Stomach (tissue), 9 donors: ENCODE results near the gene FAM187B. TPM values are rescaled to one million over a fixed set of nuclear protein-coding genes. Genes with fewer than 3 reads are reported as not detected.
"Not testable (repeated sequence)": the region's sequence is repeated elsewhere in the genome, so short reads cannot be mapped to it uniquely, and the experiment has no call there.

ENCODE experiments used
- DNase-seq, 2 donors: peaks; one replicate each; pipeline versions ENCODE4 v3.0.0 to v3.0.0-alpha.2; 2013 to 2019
- H3K27ac ChIP-seq, 5 donors: fragments of 200-600 bp in 4 of 5; sonication (generic) in 4 of 5; one replicate each; pipeline ENCODE4 v1.5.1; 2013 to 2019; ENCODE audit warnings: mild to moderate bottlenecking in 1 of 5, moderate library complexity in 1 of 5
- H3K27me3 ChIP-seq, 3 donors: fragments of 200-600 bp; sonication (generic); one replicate each; pipeline ENCODE4 v1.5.1; 2017 to 2019; ENCODE audit warnings: mixed run types in 1 of 3
- H3K36me3 ChIP-seq, 4 donors: fragments of 200-600 bp; sonication (generic); 1 replicate in 3 of 4; 2 replicates in 1 of 4; pipeline ENCODE4 v1.5.1; 2016 to 2019
- H3K4me1 ChIP-seq, 4 donors: fragments of 200-600 bp; sonication (generic); one replicate each; pipeline ENCODE4 v1.5.1; 2016 to 2019
- H3K4me3 ChIP-seq, 4 donors: fragments of 200-600 bp; sonication (generic) in 3 of 4; one replicate each; pipeline ENCODE4 v1.5.1; 2016 to 2019; ENCODE audit warnings: mild to moderate bottlenecking in 1 of 4
- H3K9me3 ChIP-seq, 4 donors: fragments of 200-600 bp; sonication (generic); one replicate each; pipeline ENCODE4 v1.5.1; 2016 to 2019
- CTCF ChIP-seq, 7 experiments: fragments of 450-650 bp in 4 of 7; fragments of 200-600 bp in 3 of 7; sonication (generic) in 3 of 7; IDR thresholded peaks; one replicate each; pipeline ENCODE4 v1.5.1; 2016 to 2019; ENCODE audit warnings: antibody characterized with exemption in 7 of 7, control low read depth in 2 of 7, mild to moderate bottlenecking in 1 of 7
- EP300 ChIP-seq: sonication (generic); formaldehyde crosslinking; IDR thresholded peaks from one replicate; pipeline ENCODE4 v1.6.1; 2017; ENCODE audit warnings: antibody characterized with exemption
- POLR2A ChIP-seq, 4 donors: fragments of 450-650 bp; IDR thresholded peaks; one replicate each; pipeline ENCODE4 v1.6.1; 2016; ENCODE audit warnings: antibody characterized with exemption in 4 of 4, control low read depth in 2 of 4, mild to moderate bottlenecking in 1 of 4, moderate library complexity in 1 of 4
- POLR2AphosphoS5 ChIP-seq, 3 donors: sonication (generic); formaldehyde crosslinking; IDR thresholded peaks; one replicate each; pipeline ENCODE4 v1.6.1; 2016; ENCODE audit warnings: antibody characterized with exemption in 3 of 3
- WGBS, 5 donors: extraction: QIAGEN DNeasy Blood & Tissue Kit in 3 of 5; methylation state at CpG; one replicate each; pipeline versions ENCODE4 v1.1.5 to v1.1.7; 2013 to 2018; 5-methylcytosine and 5-hydroxymethylcytosine counted together
- intact Hi-C: fragments of 100-400 bp; cut with DNase I; formaldehyde crosslinking; loops from one replicate; pipeline ENCODE4 v1.15.1; 2023; ENCODE audit warnings: low total_unique reads
- polyA plus RNA-seq, 3 donors: library from polyadenylated mRNA; stranded (reverse); fragments of 200-250 nt; gene quantifications; one replicate each; pipeline ENCODE4 v1.2.3, GENCODE V29; 2013
- total RNA-seq, 5 donors: library from RNA; depleted of rRNA; stranded (reverse); fragments of >200 nt; gene quantifications; one replicate each; pipeline versions ENCODE4 v1.1.0 to v1.2.3, GENCODE V29; 2014 to 2016
- donor health status: healthy with polysubstance abuse.
- donor health status: Bipolar disorder and iron deficiency.
- donor health status: healthy.

FAM187B gene
- total and polyA plus RNA-seq, 8 donors: 0.25 TPM; not detected in 7

- H3K27ac ChIP-seq: peak overlapping the region in 2 of 5 donors; percentile 34 to 64
These were observed 23.5 kb downstream of the FAM187B start for GRCh38 chr19:35204799-35205732.

GRCh38 chr19:35202722-35203688 lies 25.5 kb downstream of the FAM187B start:
- no peak for DNase-seq
- H3K36me3 ChIP-seq: no peaks in the 10 kb centered on the region
- H3K27me3 ChIP-seq: peaks cover 0 to 3% (median 0%) of the 10 kb centered on the region in 3 donors
- no peak overlapping the region for H3K27ac ChIP-seq
- H3K9me3 ChIP-seq: no peaks in the 10 kb centered on the region
- peaks cover 3 to 33% (median 19%) of the 10 kb centered on the region in 4 donors for H3K4me1 ChIP-seq
- 79 to 87% (median 83%) methylated on average over 4 of the region's 4 CpGs for WGBS, 5 donors
- no peak overlapping the region for H3K4me3 ChIP-seq
- intact Hi-C loops: no loop called here
- TF ChIP-seq POLR2A (IDR thresholded peaks at IDR 0.05) (no peak), POLR2AphosphoS5 (IDR thresholded peaks at IDR 0.05) (no peak), EP300 (no peak), CTCF (IDR thresholded peaks at IDR 0.05) (no peak)

More at GRCh38 chr19:35204799-35205732, 23.5 kb downstream of the FAM187B start:
- intact Hi-C loops: no loop called here
- H3K27me3 ChIP-seq: no peaks in the 10 kb centered on the region
- H3K9me3 ChIP-seq: no peaks in the 10 kb centered on the region
- peaks cover 3 to 26% (median 19%) of the 10 kb centered on the region in 4 donors for H3K4me1 ChIP-seq
- peak in 1 of 2 donors; percentile 50 for DNase-seq
- no peaks in the 10 kb centered on the region for H3K36me3 ChIP-seq
- TF ChIP-seq POLR2A (IDR thresholded peaks at IDR 0.05) (no peak), EP300 (no peak), CTCF (IDR thresholded peaks at IDR 0.05) (no peak), POLR2AphosphoS5 (IDR thresholded peaks at IDR 0.05) (no peak)
- H3K4me3 ChIP-seq: no peak overlapping the region
- WGBS, 5 donors: 67 to 78% (median 77%) methylated on average over 13 of the region's 13 CpGs

GRCh38 chr19:35199481-35199880 lies 29.1 kb downstream of the FAM187B start:
- no peak for DNase-seq
- WGBS, 5 donors: 58 to 83% (median 60%) methylated on average over 2 of the region's 2 CpGs
- intact Hi-C loops: no loop called here
- H3K9me3 ChIP-seq: no peaks in the 10 kb centered on the region
- TF ChIP-seq POLR2A (IDR thresholded peaks at IDR 0.05) (no peak), CTCF (IDR thresholded peaks at IDR 0.05) (no peak), POLR2AphosphoS5 (IDR thresholded peaks at IDR 0.05) (no peak)
- no peaks in the 10 kb centered on the region for H3K36me3 ChIP-seq
- peaks cover 0 to 7% (median 0%) of the 10 kb centered on the region in 3 donors for H3K27me3 ChIP-seq
- peaks cover 0 to 10% (median 0%) of the 10 kb centered on the region in 4 donors for H3K4me1 ChIP-seq
- H3K4me3 ChIP-seq: no peak overlapping the region
- H3K27ac ChIP-seq: no peak overlapping the region

GRCh38 chr19:35196861-35197260 lies 31.7 kb downstream of the FAM187B start:
- peaks cover 0 to 10% (median 0%) of the 10 kb centered on the region in 4 donors for H3K4me1 ChIP-seq
- WGBS, 5 donors: 79 to 95% (median 86%) methylated on average over 6 of the region's 6 CpGs
- H3K9me3 ChIP-seq, H3K4me3 ChIP-seq, H3K27ac ChIP-seq, H3K36me3 ChIP-seq, intact Hi-C loops, H3K27me3 ChIP-seq, DNase-seq: not testable (repeated sequence)
